Mesenchymal stem cell (in vitro differentiated cells and primary cell): ENCODE results near the gene DSCAM.

ENCODE experiments used
- DNase-seq: peaks from one replicate; pipeline ENCODE4 v3.0.0-alpha.2; 2013
- H2AFZ ChIP-seq: one replicate; pipeline ENCODE4 v1.6.1; 2013; ENCODE audit warnings: low read depth, mild to moderate bottlenecking, control low read depth, inconsistent platforms, low read length, moderate library complexity
- H2AK5ac ChIP-seq: 2 replicates; pipeline ENCODE4 v1.6.1; 2013; ENCODE audit warnings: low read length, moderate library complexity, mild to moderate bottlenecking, inconsistent platforms; ENCODE audit not compliant: severe bottlenecking
- H2BK120ac ChIP-seq: one replicate; pipeline ENCODE4 v1.6.1; 2013; ENCODE audit warnings: low read depth, mild to moderate bottlenecking, inconsistent platforms, low read length, moderate library complexity
- H2BK12ac ChIP-seq, 2 experiments: one replicate each; pipeline ENCODE4 v1.6.1; 2013; ENCODE audit warnings: inconsistent platforms in 2 of 2, low read length in 2 of 2, mild to moderate bottlenecking in 2 of 2, moderate library complexity in 2 of 2, control low read depth in 1 of 2
- H2BK15ac ChIP-seq: one replicate; pipeline ENCODE4 v1.6.1; 2013; ENCODE audit warnings: mild to moderate bottlenecking, low read depth, inconsistent platforms; ENCODE audit not compliant: poor library complexity, severe bottlenecking
- H2BK5ac ChIP-seq: 2 replicates; pipeline ENCODE4 v1.6.1; 2013; ENCODE audit warnings: low read depth, mild to moderate bottlenecking, low read length, control low read depth, inconsistent platforms; ENCODE audit not compliant: poor library complexity, severe bottlenecking
- H3K14ac ChIP-seq, 2 experiments: one replicate each; pipeline ENCODE4 v1.6.1; 2013; ENCODE audit warnings: inconsistent platforms in 2 of 2, low read length in 2 of 2, control low read depth in 1 of 2, mild to moderate bottlenecking in 1 of 2, moderate library complexity in 1 of 2
- H3K18ac ChIP-seq, 2 experiments: one replicate each; pipeline ENCODE4 v1.6.1; 2013; ENCODE audit warnings: inconsistent platforms in 2 of 2, low read length in 2 of 2, control low read depth in 1 of 2, low read depth in 1 of 2, mild to moderate bottlenecking in 1 of 2
- H3K23ac ChIP-seq, 2 experiments: one replicate each; pipeline ENCODE4 v1.6.1; 2013; ENCODE audit warnings: inconsistent platforms in 2 of 2, low read length in 2 of 2, mild to moderate bottlenecking in 2 of 2, moderate library complexity in 2 of 2, control low read depth in 1 of 2
- H3K27ac ChIP-seq: 2 replicates; pipeline ENCODE4 v1.5.1; 2013; ENCODE audit warnings: mild to moderate bottlenecking, moderate library complexity, low read length, control low read depth, inconsistent platforms; ENCODE audit not compliant: poor library complexity, severe bottlenecking
- H3K27me3 ChIP-seq, 2 experiments: 2 replicates each; pipeline versions ENCODE4 v1.6.1 to v1.7.0; 2013; ENCODE audit warnings: low read length in 2 of 2, mild to moderate bottlenecking in 2 of 2, moderate library complexity in 2 of 2, control low read depth in 1 of 2, inconsistent platforms in 1 of 2; ENCODE audit not compliant: control insufficient read depth in 1 of 2, insufficient read depth in 1 of 2
- H3K36me3 ChIP-seq, 2 experiments: 2 replicates each; pipeline versions ENCODE4 v1.6.1 to v1.7.0; 2013; ENCODE audit warnings: low read length in 2 of 2, control low read depth in 1 of 2, inconsistent platforms in 1 of 2, low read depth in 1 of 2, mild to moderate bottlenecking in 1 of 2; ENCODE audit not compliant: insufficient read depth in 2 of 2, control insufficient read depth in 1 of 2
- H3K4ac ChIP-seq, 2 experiments: one replicate each; pipeline ENCODE4 v1.6.1; 2013; ENCODE audit warnings: inconsistent platforms in 2 of 2, low read length in 2 of 2, mild to moderate bottlenecking in 2 of 2, moderate library complexity in 2 of 2, control low read depth in 1 of 2, low read depth in 1 of 2
- H3K4me1 ChIP-seq: 2 replicates; pipeline ENCODE4 v1.6.1; 2013; ENCODE audit warnings: low read depth, low read length, control low read depth; ENCODE audit not compliant: control insufficient read depth, insufficient read depth
- H3K4me2 ChIP-seq: 2 replicates; pipeline ENCODE4 v1.6.1; 2013; ENCODE audit warnings: low read length, mild to moderate bottlenecking, inconsistent platforms; ENCODE audit not compliant: poor library complexity, severe bottlenecking
- H3K4me3 ChIP-seq, 2 experiments: 2 replicates each; pipeline versions ENCODE4 v1.5.1 to v1.7.0; 2013; ENCODE audit warnings: low read length in 2 of 2, mild to moderate bottlenecking in 2 of 2, control low read depth in 1 of 2, low read depth in 1 of 2; ENCODE audit not compliant: insufficient read depth in 1 of 2
- H3K79me1 ChIP-seq: replicated peaks from 2 replicates; pipeline ENCODE4 v1.6.1; 2013; ENCODE audit warnings: mild to moderate bottlenecking, control low read depth, low read length, inconsistent platforms; ENCODE audit not compliant: poor library complexity, severe bottlenecking
- H3K9ac ChIP-seq: 2 replicates; pipeline ENCODE4 v1.7.0; 2013; ENCODE audit warnings: mild to moderate bottlenecking, low read length, moderate library complexity
- H3K9me3 ChIP-seq: 2 replicates; pipeline ENCODE4 v1.7.0; 2013; ENCODE audit warnings: mild to moderate bottlenecking, low read length; ENCODE audit not compliant: control insufficient read depth
- H4K8ac ChIP-seq: one replicate; pipeline ENCODE4 v1.6.1; 2013; ENCODE audit warnings: inconsistent platforms, mild to moderate bottlenecking, low read length, moderate library complexity
- H4K91ac ChIP-seq: one replicate; pipeline ENCODE4 v1.6.1; 2013; ENCODE audit warnings: mild to moderate bottlenecking, low read length, inconsistent platforms
- WGBS: methylation state at CpG from one replicate; pipeline ENCODE4 v1.1.7; 2013; ENCODE audit warnings: mixed read lengths; 5-methylcytosine and 5-hydroxymethylcytosine counted together

DSCAM gene

DNA sequence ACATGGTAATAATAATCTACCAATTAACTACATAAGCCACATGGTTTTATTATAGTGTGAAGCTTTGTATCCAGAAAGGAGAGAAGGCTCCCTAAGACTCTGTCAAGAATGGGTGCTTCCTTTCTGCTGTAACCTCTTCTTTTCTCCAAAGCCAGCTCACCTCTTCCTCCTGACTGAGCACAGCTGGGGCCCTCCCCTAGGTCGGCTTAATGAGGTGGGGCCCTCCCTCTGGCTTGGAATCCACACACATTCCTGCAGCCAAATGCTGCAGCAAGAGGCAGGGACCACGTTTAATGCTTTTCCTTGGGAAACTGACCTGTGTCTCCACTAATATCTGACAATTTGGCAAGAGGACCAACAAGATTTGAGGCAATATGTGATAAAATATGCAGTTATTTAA, 94.8 kb downstream of the DSCAM start:
- Histone ChIP-seq H3K9ac (no peak overlapping the region), H3K4me3 (no peak overlapping the region), H2AFZ (no peak overlapping the region), H2BK120ac (no peak overlapping the region), H3K27me3 (no peaks in the 10 kb centered on the region), H3K9me3 (no peaks in the 10 kb centered on the region), H3K27ac (no peak overlapping the region), H3K36me3 (no peaks in the 10 kb centered on the region), H3K14ac (no peak overlapping the region), H2BK12ac (no peak overlapping the region), H3K23ac (no peak overlapping the region), H4K8ac (no peak overlapping the region), H3K4ac (no peak overlapping the region), H2BK5ac (no peak overlapping the region), H2AK5ac (no peak overlapping the region), H4K91ac (no peak overlapping the region), H3K4me2 (no peak overlapping the region), H3K4me1 (no peaks in the 10 kb centered on the region), H3K79me1 (no peaks in the 10 kb centered on the region), H3K18ac (no peak overlapping the region), H2BK15ac (no peak overlapping the region)
- DNase-seq, result no peak
- WGBS, result 6% methylated on average over 1 of the region's 2 CpGs

DNA sequence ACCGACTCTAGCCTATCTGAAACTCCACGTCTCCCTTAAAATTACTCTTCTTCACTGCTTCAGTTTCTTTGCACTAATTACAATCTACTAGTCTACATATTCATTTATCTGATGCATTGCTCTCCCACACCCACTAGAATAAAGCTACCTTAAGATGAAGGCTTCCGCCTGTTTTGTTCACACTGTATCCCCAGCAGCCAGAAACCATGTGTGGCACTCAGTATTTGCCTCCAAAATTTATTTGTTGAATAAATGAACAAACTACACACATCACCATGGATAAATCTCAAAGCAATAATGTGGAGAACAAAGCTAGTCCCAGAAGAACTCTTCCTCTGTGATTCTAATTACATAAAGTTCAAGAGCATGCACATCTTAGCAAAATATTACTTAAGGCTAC, 95.7 kb downstream of the DSCAM start:
- no peak overlapping the region for H2BK5ac ChIP-seq
- H3K23ac ChIP-seq, result no peak overlapping the region
- 79% methylated on average over 3 of the region's 3 CpGs for WGBS

DNA sequence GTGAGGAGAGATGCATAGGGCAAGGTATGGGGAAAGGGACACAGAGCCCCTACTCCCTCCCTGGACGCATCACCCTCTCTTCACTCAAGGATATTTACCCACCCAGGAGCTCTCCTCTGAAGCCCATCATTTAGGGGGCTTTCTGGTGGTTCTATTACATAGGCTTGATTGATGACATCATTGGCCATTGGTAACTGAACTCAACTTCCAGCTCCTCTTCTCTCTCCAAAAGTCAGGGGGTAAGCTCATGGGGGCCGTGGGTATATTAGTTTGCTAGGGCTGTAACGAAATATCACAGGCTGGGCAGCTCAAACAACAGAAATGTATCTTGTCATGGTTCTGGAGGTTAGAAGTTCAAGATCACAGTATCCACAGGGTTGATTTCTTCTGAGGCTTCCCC, 110.8 kb downstream of the DSCAM start:
- no peak overlapping the region for H3K27ac ChIP-seq
- 63% methylated on average over 2 of the region's 3 CpGs for WGBS

More for the DNA sequence above, 95.7 kb downstream of the DSCAM start:
- no peak overlapping the region for H3K4ac ChIP-seq
- H3K27me3 ChIP-seq, result no peaks in the 10 kb centered on the region
- H2BK12ac ChIP-seq, result no peak overlapping the region
- H3K18ac ChIP-seq, result no peak overlapping the region
- no peak overlapping the region for H3K9ac ChIP-seq
- H3K79me1 ChIP-seq, result no peaks in the 10 kb centered on the region
- no peak overlapping the region for H3K14ac ChIP-seq
- no peak overlapping the region for H2BK120ac ChIP-seq
- H2AK5ac ChIP-seq, result no peak overlapping the region
- no peak overlapping the region for H3K4me2 ChIP-seq
- no peaks in the 10 kb centered on the region for H3K9me3 ChIP-seq
- no peaks in the 10 kb centered on the region for H3K36me3 ChIP-seq
- no peak overlapping the region for H3K4me3 ChIP-seq
- H2AFZ ChIP-seq, result no peak overlapping the region
- H4K8ac ChIP-seq, result no peak overlapping the region
- H4K91ac ChIP-seq, result no peak overlapping the region
- H3K4me1 ChIP-seq, result no peaks in the 10 kb centered on the region
- H2BK15ac ChIP-seq, result no peak overlapping the region
- no peak for DNase-seq
- no peak overlapping the region for H3K27ac ChIP-seq

DNA sequence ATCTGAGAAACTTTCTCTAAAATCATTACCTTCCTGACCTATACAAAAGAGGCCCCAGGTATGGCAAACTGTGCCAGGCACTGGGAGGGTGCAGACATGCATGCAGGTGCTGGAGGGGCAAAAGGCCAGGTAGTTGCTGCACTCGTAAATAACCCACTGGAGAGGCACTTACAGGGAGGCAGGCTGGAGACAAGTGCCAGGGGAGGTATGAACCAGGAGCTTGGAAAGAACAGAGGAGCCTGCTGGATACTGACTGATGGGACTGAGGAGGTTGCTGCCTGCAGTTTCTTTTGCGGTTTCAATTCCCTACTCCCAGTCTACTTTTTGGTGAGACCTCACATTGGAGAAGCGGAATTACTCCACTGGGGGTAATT, 113.9 kb downstream of the DSCAM start:
- no peak overlapping the region for H2BK12ac ChIP-seq
- H4K8ac ChIP-seq, result no peak overlapping the region
- H3K4ac ChIP-seq, result no peak overlapping the region
- no peak for DNase-seq
- no peak overlapping the region for H3K27ac ChIP-seq
- H3K23ac ChIP-seq, result no peak overlapping the region
- no peak overlapping the region for H2AFZ ChIP-seq
- no peak overlapping the region for H3K4me2 ChIP-seq
- no peak overlapping the region for H2BK15ac ChIP-seq
- no peak overlapping the region for H3K18ac ChIP-seq
- H3K36me3 ChIP-seq, result no peaks in the 10 kb centered on the region
- no peaks in the 10 kb centered on the region for H3K27me3 ChIP-seq
- H3K9me3 ChIP-seq, result no peaks in the 10 kb centered on the region
- H2AK5ac ChIP-seq, result no peak overlapping the region
- no peak overlapping the region for H3K9ac ChIP-seq
- H3K14ac ChIP-seq, result no peak overlapping the region
- H4K91ac ChIP-seq, result no peak overlapping the region
- no peaks in the 10 kb centered on the region for H3K4me1 ChIP-seq
- H2BK120ac ChIP-seq, result no peak overlapping the region
- no peak overlapping the region for H3K4me3 ChIP-seq
- 71% methylated on average over 2 of the region's 3 CpGs for WGBS
- no peaks in the 10 kb centered on the region for H3K79me1 ChIP-seq
- no peak overlapping the region for H2BK5ac ChIP-seq

More for the DNA sequence above, 110.8 kb downstream of the DSCAM start:
- no peaks in the 10 kb centered on the region for H3K36me3 ChIP-seq
- no peak overlapping the region for H2BK120ac ChIP-seq
- H3K9me3 ChIP-seq, result no peaks in the 10 kb centered on the region
- H3K27me3 ChIP-seq, result no peaks in the 10 kb centered on the region
- no peak overlapping the region for H3K4ac ChIP-seq
- H3K79me1 ChIP-seq, result no peaks in the 10 kb centered on the region
- no peak for DNase-seq
- no peak overlapping the region for H2BK5ac ChIP-seq
- no peak overlapping the region for H3K14ac ChIP-seq
- H3K4me3 ChIP-seq, result no peak overlapping the region
- no peak overlapping the region for H3K23ac ChIP-seq
- H3K4me2 ChIP-seq, result no peak overlapping the region
- no peak overlapping the region for H2AK5ac ChIP-seq
- no peaks in the 10 kb centered on the region for H3K4me1 ChIP-seq
- H2BK15ac ChIP-seq, result no peak overlapping the region
- H3K18ac ChIP-seq, result no peak overlapping the region
- no peak overlapping the region for H2BK12ac ChIP-seq
- H4K91ac ChIP-seq, result no peak overlapping the region
- no peak overlapping the region for H4K8ac ChIP-seq
- no peak overlapping the region for H2AFZ ChIP-seq
- H3K9ac ChIP-seq, result no peak overlapping the region
